MG63 (cell line): Measurements from ENCODE around the gene C2orf78. TPM values are rescaled to one million over a fixed set of nuclear protein-coding genes. Genes with fewer than 3 reads are reported as not detected.
"Not testable (repeated sequence)": the region's sequence is repeated elsewhere in the genome, so short reads cannot be mapped to it uniquely, and the experiment has no call there.

Experiments used
- DNase-seq: peaks from one replicate; pipeline ENCODE4 v3.0.0-alpha.2; 2020
- H3K27me3 ChIP-seq: fragments of 250-450 bp; sonication (Bioruptor Pico); 2 replicates; pipeline ENCODE4 v1.5.1; 2020; ENCODE audit warnings: mild to moderate bottlenecking, moderate library complexity
- H3K36me3 ChIP-seq: fragments of 250-450 bp; sonication (Bioruptor Pico); 2 replicates; pipeline ENCODE4 v1.5.1; 2020; ENCODE audit warnings: mild to moderate bottlenecking, moderate library complexity
- H3K4me3 ChIP-seq: fragments of 250-450 bp; sonication (Bioruptor Pico); 2 replicates; pipeline ENCODE4 v1.5.1; 2020; ENCODE audit warnings: mild to moderate bottlenecking, moderate library complexity
- H3K9me3 ChIP-seq: fragments of 250-450 bp; sonication (Bioruptor Pico); 2 replicates; pipeline ENCODE4 v1.5.1; 2020; ENCODE audit warnings: mild to moderate bottlenecking, moderate library complexity
- total RNA-seq: library from RNA; depleted of rRNA; stranded (reverse); fragments of >200 nt; shearing (Covaris generic); gene quantifications from 2 replicates; pipeline ENCODE4 v1.2.3, GENCODE V29; 2014; ENCODE audit warnings: low replicate concordance; rRNA removed

Gene C2orf78
- not detected in 2 replicates for total RNA-seq

DNA sequence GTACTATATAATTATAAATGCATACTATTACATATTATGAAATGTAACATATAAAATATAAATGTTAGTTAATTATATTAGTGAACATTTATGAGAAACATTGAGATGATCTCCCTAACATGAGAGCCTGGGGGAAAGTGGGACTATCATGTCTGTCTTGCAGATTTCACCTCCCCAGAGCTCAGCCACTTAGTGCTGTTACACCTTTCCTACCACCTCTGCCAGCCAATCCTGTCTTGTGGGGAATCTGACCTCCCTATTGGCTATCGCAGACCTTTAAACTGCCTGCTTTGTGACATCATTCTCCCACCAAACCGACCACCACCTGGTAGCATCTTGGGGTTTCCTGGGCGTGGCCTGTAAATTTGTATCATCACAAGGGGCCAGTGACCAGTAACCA lies at the start of gene C2orf78:
C2orf78 (plus strand) TSS at position 301 of the 400 bp plus-strand sequence. CDS start 127 bp downstream, outside the sequence.
- not testable (repeated sequence) for H3K4me3 ChIP-seq, DNase-seq, H3K36me3 ChIP-seq, H3K27me3 ChIP-seq, H3K9me3 ChIP-seq

DNA sequence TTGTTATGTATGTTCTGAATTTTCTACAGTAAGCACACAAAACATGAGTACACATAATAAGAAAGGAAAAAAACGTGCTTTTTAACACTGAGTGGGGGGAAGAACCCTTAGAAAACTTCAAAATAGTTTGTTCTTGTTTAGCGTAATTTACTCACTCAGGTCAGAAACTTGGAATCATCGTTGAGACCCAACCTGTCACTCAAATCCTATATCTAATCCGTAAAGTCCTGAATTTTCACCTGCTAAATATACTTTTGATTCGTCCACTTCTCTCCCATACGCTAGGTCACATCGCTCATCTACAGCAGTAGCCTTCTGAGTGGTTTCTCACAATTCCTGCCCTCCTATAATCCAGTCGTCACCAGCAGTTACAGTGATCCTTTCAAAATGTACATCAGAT lies 47.6 kb upstream of the C2orf78 start:
- no peak for DNase-seq
- Histone ChIP-seq H3K36me3 (peaks cover 17% of the 10 kb centered on the region), H3K9me3 (no peaks in the 10 kb centered on the region), H3K27me3 (no peaks in the 10 kb centered on the region), H3K4me3 (peak overlapping the region; percentile 96)

GRCh38 chr2:73736855-73737779 lies 46.9 kb upstream of the C2orf78 start, which contains the start of gene TPRKB:
TPRKB (minus strand) TSS chr2:73737345; CDS start chr2:73734569, 2,776 bp downstream.
- peak within 1 kb of the TSS; percentile 96 for H3K4me3 ChIP-seq
- peaks cover 15% of the 10 kb centered on the region for H3K36me3 ChIP-seq
- H3K9me3 ChIP-seq: no peaks in the 10 kb centered on the region
- no peaks in the 10 kb centered on the region for H3K27me3 ChIP-seq
- DNase-seq: peak; percentile 98

GRCh38 chr2:73739101-73739500 lies 44.9 kb upstream of the C2orf78 start:
- no peak overlapping the region for H3K4me3 ChIP-seq
- no peaks in the 10 kb centered on the region for H3K27me3 ChIP-seq
- DNase-seq: no peak
- peaks cover 8% of the 10 kb centered on the region for H3K36me3 ChIP-seq
- H3K9me3 ChIP-seq: no peaks in the 10 kb centered on the region

DNA sequence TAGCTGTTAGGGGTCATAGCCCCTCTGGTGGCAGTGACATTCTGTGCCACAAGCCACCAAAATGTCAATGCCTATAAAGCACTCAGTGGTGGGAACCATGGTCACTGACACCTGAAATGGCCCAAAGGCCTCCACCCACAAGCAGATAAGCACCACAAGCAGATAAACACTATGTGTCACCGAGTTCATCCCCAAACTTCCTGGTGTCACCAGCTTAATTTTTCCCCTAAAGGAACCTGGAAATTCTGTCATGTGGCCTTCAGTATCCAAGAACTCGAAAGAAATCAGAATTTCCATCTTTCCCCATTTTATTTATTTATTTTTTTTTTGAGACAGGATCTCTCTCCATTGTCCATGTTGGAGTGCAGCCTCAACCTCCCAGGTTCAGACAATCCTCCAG lies 43.2 kb upstream of the C2orf78 start:
- peaks cover 9% of the 10 kb centered on the region for H3K36me3 ChIP-seq
- no peak overlapping the region for H3K4me3 ChIP-seq
- no peaks in the 10 kb centered on the region for H3K9me3 ChIP-seq
- no peaks in the 10 kb centered on the region for H3K27me3 ChIP-seq
- DNase-seq: no peak

DNA sequence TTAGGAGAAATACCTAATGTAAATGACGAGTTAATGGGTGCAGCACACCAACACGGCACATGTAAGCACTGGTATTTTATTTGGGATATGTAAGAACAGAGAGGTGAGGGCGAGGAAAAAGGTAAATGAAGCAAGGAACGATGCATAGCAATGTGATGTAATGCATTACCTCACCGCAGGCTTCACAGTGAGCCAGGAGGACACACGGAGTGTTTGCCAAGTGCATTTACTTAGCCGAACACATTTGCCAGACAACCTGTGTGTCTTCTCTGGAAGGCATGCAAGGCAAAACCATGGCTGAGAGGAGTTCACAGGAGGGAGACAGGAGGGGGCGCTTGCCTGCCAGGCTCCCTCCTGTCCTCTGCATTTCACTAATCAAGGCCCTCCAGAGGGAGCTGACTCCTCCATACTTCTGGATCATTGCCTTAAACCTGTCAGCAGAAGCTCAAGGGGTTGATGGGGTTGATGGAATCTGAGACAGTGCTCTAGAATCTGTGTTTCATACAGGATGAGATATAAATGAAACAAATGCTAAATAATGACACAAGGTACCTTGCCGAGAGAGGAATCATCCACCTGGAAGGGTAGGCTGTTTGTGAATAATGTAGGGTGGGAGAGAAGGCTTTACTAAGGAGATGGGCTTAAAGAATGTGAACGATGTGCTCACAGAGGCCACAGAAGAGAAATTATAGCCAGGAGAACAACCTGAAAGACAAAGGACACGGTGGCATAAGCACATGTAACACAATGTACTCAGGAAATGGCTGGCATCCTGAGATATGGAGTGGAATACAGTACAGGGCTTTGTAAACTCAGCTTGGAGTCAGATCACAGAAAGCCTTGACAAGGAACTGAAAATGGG lies 37.7 kb upstream of the C2orf78 start:
- Histone ChIP-seq H3K27me3 (no peaks in the 10 kb centered on the region), H3K9me3 (no peaks in the 10 kb centered on the region), H3K4me3 (no peak overlapping the region), H3K36me3 (peaks cover 29% of the 10 kb centered on the region)
- DNase-seq: no peak

- Histone ChIP-seq H3K27me3 (no peaks in the 10 kb centered on the region), H3K4me3 (no peak overlapping the region), H3K9me3 (no peaks in the 10 kb centered on the region), H3K36me3 (peaks cover 29% of the 10 kb centered on the region)
- no peak for DNase-seq
Observed at GRCh38 chr2:73746877-73747208, 37.1 kb upstream of the C2orf78 start.

GRCh38 chr2:73749314-73749713 lies 34.7 kb upstream of the C2orf78 start:
- peaks cover 32% of the 10 kb centered on the region for H3K36me3 ChIP-seq

DNA sequence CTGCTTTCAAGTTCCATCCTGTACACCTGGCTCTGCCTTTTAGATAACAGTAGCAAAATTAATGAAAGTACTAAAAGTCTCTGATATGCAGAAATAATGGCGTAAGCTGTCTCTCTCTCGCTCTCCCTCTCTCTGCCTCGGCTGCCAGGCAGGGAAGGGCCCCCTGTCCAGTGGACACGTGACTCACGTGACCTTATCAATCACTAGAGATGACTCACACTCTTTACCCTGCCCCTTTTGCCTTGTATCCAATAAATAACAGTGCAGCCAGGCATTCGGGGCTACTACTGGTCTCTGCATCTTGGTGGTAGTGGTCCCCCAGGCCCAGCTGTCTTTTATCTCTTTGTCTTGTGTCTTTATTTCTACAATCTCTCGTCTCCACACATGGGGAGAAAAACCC lies 29.7 kb upstream of the C2orf78 start:
- not testable (repeated sequence) for DNase-seq, H3K4me3 ChIP-seq, H3K27me3 ChIP-seq, H3K9me3 ChIP-seq
- H3K36me3 ChIP-seq: peaks cover 48% of the 10 kb centered on the region

More at GRCh38 chr2:73749314-73749713, 34.7 kb upstream of the C2orf78 start:
- no peak overlapping the region for H3K4me3 ChIP-seq
- 0 out of 2 replicates have a peak, but pooled peaks cover 2% of the 10 kb centered on the region for H3K9me3 ChIP-seq
- H3K27me3 ChIP-seq: no peaks in the 10 kb centered on the region
- no peak for DNase-seq

- H3K4me3 ChIP-seq: no peak overlapping the region
- DNase-seq: no peak
- H3K9me3 ChIP-seq: no peaks in the 10 kb centered on the region
- no peaks in the 10 kb centered on the region for H3K27me3 ChIP-seq
- peaks cover 73% of the 10 kb centered on the region for H3K36me3 ChIP-seq
Observed at GRCh38 chr2:73759285-73759764, 24.7 kb upstream of the C2orf78 start.

DNA sequence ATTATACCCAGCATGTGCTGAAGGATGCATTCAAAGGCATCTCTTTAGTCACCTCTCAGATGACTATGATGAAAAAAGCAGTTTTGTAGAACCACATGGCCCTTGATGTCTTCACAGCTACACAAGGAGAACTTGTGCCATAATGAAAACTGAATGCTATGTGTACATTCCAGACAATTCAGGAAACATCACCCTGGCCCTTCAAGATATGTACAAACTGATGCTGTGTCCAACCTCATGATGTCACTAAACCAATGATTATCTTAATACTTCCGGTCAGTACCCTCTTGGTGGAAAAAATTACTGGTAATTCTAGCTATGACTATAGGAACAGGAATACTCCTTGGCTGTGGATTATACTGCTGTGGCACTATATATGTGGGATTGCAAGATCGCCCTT lies 24.1 kb upstream of the C2orf78 start:
- Histone ChIP-seq H3K9me3 (no peaks in the 10 kb centered on the region), H3K4me3 (no peak overlapping the region), H3K36me3 (peaks cover 71% of the 10 kb centered on the region), H3K27me3 (no peaks in the 10 kb centered on the region)
- no peak for DNase-seq

DNA sequence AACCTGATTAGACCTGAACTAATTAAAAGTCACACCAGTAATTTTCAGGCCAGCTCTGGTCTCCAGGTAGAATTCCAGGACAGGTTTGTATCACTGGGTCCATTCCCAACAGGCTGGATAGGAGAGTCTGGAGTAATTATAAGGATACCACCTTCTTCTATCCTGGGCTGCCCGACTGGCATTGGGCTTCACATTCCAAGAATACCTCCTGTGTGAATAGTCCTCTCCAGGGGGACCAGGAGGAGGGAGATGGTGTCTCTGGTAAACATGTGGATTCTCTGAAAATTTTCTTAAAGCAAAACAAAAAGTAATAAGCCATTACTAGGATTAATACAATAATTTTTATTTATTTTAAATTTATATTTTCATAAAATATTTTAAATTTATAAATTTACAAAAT lies 21.4 kb upstream of the C2orf78 start:
- DNase-seq: no peak
- H3K4me3 ChIP-seq: no peak overlapping the region
- H3K27me3 ChIP-seq: no peaks in the 10 kb centered on the region
- H3K36me3 ChIP-seq: peaks cover 72% of the 10 kb centered on the region
- H3K9me3 ChIP-seq: no peaks in the 10 kb centered on the region

- Histone ChIP-seq H3K4me3 (no peak overlapping the region), H3K27me3 (no peaks in the 10 kb centered on the region), H3K36me3 (peaks cover 74% of the 10 kb centered on the region), H3K9me3 (no peaks in the 10 kb centered on the region)
- no peak for DNase-seq
Observed at GRCh38 chr2:73764945-73765344, 19.0 kb upstream of the C2orf78 start.

DNA sequence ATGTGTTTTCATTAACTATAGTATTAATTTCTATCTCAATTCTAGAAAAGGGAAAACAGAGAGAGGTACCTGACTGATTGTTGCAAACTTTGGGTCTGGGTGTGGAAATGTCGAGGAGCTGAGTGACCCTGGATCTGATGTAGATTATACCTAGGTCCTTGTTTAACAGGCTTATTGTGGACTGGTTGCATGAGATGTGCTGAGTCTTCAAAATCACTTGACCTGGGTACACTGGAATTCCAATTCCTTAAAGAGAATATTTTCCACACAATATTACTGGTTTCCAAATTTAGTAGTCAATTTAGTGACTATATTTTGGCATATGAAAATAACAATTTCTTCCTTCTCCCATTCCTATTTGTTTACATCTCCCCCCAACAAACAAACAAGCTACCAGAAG lies 17.6 kb upstream of the C2orf78 start:
- Histone ChIP-seq H3K36me3 (peaks cover 60% of the 10 kb centered on the region), H3K27me3 (no peaks in the 10 kb centered on the region), H3K4me3 (no peak overlapping the region), H3K9me3 (no peaks in the 10 kb centered on the region)
- DNase-seq: no peak

DNA sequence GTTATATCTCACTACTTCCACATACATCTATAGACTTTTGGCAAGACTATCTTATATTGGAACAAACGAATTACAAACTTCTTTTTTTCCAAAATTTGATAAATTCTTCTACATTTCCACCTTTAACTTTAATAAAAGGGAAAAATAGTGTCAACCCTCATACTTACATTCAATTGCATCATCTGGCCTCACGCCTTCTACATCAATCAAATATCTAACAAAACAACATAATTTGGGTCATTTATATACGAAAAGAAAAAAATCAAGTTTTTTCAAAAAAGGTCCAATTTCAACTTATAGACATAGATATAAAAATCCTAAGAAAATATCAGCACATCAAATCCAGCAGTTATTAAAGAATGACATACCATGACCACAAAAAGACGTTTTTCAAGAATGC lies 17.0 kb upstream of the C2orf78 start:
- Histone ChIP-seq H3K27me3 (no peaks in the 10 kb centered on the region), H3K36me3 (peaks cover 58% of the 10 kb centered on the region), H3K9me3 (no peaks in the 10 kb centered on the region), H3K4me3 (no peak overlapping the region)
- DNase-seq: no peak

DNA sequence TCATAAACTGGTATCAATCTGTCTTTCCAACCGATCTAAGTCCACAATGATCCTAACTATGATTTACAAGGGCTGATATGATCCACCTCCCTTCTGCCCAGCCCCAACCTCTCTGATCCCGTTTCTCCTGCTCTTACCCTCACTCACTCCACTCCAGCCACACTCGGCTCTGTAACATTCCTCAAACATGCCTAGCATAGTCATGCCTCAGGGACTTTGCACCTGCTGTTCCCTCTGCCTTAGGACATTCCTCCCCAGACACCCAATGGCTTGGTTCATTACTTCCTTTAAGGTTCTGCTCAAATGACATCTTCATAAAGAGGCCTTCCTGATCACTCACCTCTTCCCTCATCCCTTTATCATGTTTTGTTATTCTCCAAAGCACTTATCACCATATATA lies 13.3 kb upstream of the C2orf78 start:
- Histone ChIP-seq H3K9me3 (no peaks in the 10 kb centered on the region), H3K36me3 (peaks cover 64% of the 10 kb centered on the region), H3K27me3 (no peaks in the 10 kb centered on the region), H3K4me3 (no peak overlapping the region)
- DNase-seq: no peak

GRCh38 chr2:73772819-73773218 lies 11.2 kb upstream of the C2orf78 start:
- H3K36me3 ChIP-seq: peaks cover 60% of the 10 kb centered on the region

More at GRCh38 chr2:73772819-73773218, 11.2 kb upstream of the C2orf78 start:
- Histone ChIP-seq H3K27me3 (no peaks in the 10 kb centered on the region), H3K9me3 (no peaks in the 10 kb centered on the region), H3K4me3 (no peak overlapping the region)
- DNase-seq: no peak
